Heart left ventricle (tissue), 13 donors: Measurements from ENCODE around the gene ASH1L.

Source experiments
- POLR2A ChIP-seq, 2 donors: fragments of 450-650 bp; IDR thresholded peaks; one replicate each; pipeline ENCODE4 v1.6.1; 2017; ENCODE audit warnings: antibody characterized with exemption in 2 of 2, mild to moderate bottlenecking in 2 of 2, moderate library complexity in 2 of 2
- TF ChIP-seq, protein P1 (sequence below), 12 donors: fragments of 200-600 bp; sonication (generic) in 4 of 12; IDR thresholded peaks; one replicate each; pipeline versions ENCODE4 v1.5.0 to v1.8.0; 2018 to 2022; ENCODE audit warnings: antibody characterized with exemption in 12 of 12, mild to moderate bottlenecking in 5 of 12
- donor health status: ischemic (EF 13 %, LVEDD 7.1; RV severe dilation, severe dysfunction).
- donor health status: DM: no; HTN: yes; CAD: no.
- donor health status: DM: no; HTN: no; CAD: no.
- donor health status: ischemic (EF 25% LVEDD 6.9; RV normal size, moderate dysfunction).
- donor health status: ischemic (EF 25% LVEDD 5.7; RV mildly dilated, moderate dysfunction).
- donor health status: ischemic (EF 35%, LVEDD 5.7; RV mildly dilated, moderate dysfunction).
- donor health status: nonischemic (EF 11% LVEDD 7.7; RV severe dilation, severe dysfunction).
- donor health status: DM: yes; HTN: yes; CAD: no.
- donor health status: PGD.
- donor health status: ischemic (EF 29% LVEDD 5.4; RV normal size, mild dysfunction).
- donor health status: nonischemic (EF 23%, LVEDD 6.1; RV moderate dilation, normal function).

DNA sequence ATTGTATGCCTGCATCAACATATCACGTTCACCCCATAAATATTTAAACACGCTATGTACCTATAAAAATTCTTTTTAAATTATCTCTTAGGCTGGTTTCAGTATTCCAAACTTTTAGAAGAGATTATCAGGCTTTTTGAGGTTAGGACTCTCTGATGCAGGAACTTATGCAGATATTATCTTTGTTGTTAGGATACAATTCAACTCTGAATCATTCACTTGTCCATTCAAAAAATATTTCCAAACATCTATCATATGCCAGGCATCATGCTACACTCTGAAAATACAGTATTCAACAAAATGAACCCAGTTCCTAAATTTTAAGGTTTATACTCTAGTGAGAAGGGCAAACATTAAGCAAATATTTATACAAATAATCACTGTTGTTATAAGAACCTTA is 40.5 kb downstream of the ASH1L start:
- TF ChIP-seq POLR2A (IDR thresholded peaks at IDR 0.05) = no peak
- TF ChIP-seq, protein P1, sequence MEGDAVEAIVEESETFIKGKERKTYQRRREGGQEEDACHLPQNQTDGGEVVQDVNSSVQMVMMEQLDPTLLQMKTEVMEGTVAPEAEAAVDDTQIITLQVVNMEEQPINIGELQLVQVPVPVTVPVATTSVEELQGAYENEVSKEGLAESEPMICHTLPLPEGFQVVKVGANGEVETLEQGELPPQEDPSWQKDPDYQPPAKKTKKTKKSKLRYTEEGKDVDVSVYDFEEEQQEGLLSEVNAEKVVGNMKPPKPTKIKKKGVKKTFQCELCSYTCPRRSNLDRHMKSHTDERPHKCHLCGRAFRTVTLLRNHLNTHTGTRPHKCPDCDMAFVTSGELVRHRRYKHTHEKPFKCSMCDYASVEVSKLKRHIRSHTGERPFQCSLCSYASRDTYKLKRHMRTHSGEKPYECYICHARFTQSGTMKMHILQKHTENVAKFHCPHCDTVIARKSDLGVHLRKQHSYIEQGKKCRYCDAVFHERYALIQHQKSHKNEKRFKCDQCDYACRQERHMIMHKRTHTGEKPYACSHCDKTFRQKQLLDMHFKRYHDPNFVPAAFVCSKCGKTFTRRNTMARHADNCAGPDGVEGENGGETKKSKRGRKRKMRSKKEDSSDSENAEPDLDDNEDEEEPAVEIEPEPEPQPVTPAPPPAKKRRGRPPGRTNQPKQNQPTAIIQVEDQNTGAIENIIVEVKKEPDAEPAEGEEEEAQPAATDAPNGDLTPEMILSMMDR (IDR thresholded peaks at IDR 0.05) = no peak
